Measurements from ENCODE around the gene DNM3.

DNA sequence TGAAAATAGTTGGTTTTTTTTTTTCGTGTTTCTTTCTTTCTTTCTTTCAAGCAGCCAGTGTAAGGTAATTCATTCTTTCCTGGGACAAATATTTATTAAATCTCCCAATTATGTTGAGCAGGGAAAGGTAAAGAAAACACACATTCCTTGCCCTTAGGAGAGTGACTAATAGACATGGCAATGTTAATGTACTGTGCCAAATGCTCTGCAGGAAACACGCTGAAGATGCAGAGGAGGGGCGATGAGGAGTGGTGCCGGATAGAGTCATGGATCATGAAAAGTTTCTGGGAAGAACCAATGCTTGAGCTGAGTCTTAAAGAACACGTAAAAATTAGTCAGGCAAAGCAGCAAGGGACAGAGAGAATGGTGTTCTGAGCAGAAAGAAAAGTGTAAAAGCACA, 199.2 kb downstream of the DNM3 start:
- TF ChIP-seq BHLHE40 (IDR thresholded peaks at IDR 0.05; ENCODE audit: borderline replicate concordance), result no peak
- no peak for TF ChIP-seq L3MBTL2 (conservative IDR thresholded peaks at IDR 0.05)
- TF ChIP-seq ARNT (IDR thresholded peaks at IDR 0.05), result no peak
- no peak for TF ChIP-seq FOXM1 (IDR thresholded peaks at IDR 0.05; ENCODE audit: borderline replicate concordance)
- no peak for TF ChIP-seq HDGF (IDR thresholded peaks at IDR 0.05; ENCODE audit: borderline replicate concordance)
- TF ChIP-seq FOXK2 (IDR thresholded peaks at IDR 0.05), result no peak
- no peak for TF ChIP-seq SUZ12 (IDR thresholded peaks at IDR 0.05)
